GM12878 (cell line): Measurements from ENCODE around the gene MAP1LC3A. TPM values are rescaled to one million over a fixed set of nuclear protein-coding genes. Genes with fewer than 3 reads are reported as not detected.
"Not testable (repeated sequence)": the region's sequence is repeated elsewhere in the genome, so short reads cannot be mapped to it uniquely, and the experiment has no call there.

Source experiments
- ATAC-seq: fragments of 200-7000 bp; cut with Tn5 transposase; 3 replicates; pipeline ENCODE4 v1.9.1; 2020; ENCODE audit warnings: mild to moderate bottlenecking, moderate library complexity
- BruUV-seq: library from RNA; stranded (reverse); fragments of 400-500 nt; replicated peaks from 2 replicates; lab custom pipeline; 2021; lab: Mats Ljungman, UMichigan
- CTCF ChIA-PET: fragments of 300-600 bp; sonication (Branson Sonifier 250); formaldehyde crosslinking; extraction: SDS; loops from one replicate; lab custom pipeline; 2021; ENCODE audit warnings: inconsistent platforms; lab: Yijun Ruan, JAX
- POLR2A ChIA-PET: fragments of 350-600 bp; formaldehyde crosslinking; extraction: SDS; loops from one replicate; lab custom pipeline; 2021; ENCODE audit warnings: inconsistent platforms; lab: Charles Lee
- RAD21 ChIA-PET: fragments of 300-600 bp; sonication (Branson Sonifier 250); formaldehyde crosslinking; loops from one replicate; lab custom pipeline; 2023; ENCODE audit warnings: antibody characterized with exemption; ENCODE audit not compliant: unreplicated experiment; lab: Charles Lee
- SMC1A ChIA-PET: fragments of 300-600 bp; sonication (Branson Sonifier 250); formaldehyde crosslinking; loops from one replicate; lab custom pipeline; 2023; ENCODE audit not compliant: unreplicated experiment, uncharacterized antibody; lab: Charles Lee
- DNase-seq: peaks from one replicate; pipeline ENCODE4 v3.0.0-alpha.2; 2011; ENCODE audit warnings: low read depth, low spot score
- FAIRE-seq: peaks from 3 replicates; lab custom pipeline; 2011; peaks lifted over from hg19 to GRCh38; lab: Jason Lieb, UNC
- H2AFZ ChIP-seq: 2 replicates; pipeline ENCODE4 v1.6.0; 2011; ENCODE audit warnings: low read depth, low read length, control low read depth; ENCODE audit not compliant: control insufficient read depth
- H3K27ac ChIP-seq: 2 replicates; pipeline ENCODE4 v1.5.1; 2011; ENCODE audit warnings: control low read depth; ENCODE audit not compliant: control insufficient read depth, insufficient read depth
- H3K27me3 ChIP-seq, 2 experiments: replicated peaks in 1 of 2; 2 replicates each; pipeline versions ENCODE4 v1.6.0 to v1.6.1; 2011; ENCODE audit warnings: low read length in 1 of 2; ENCODE audit not compliant: control insufficient read depth in 2 of 2, insufficient read depth in 2 of 2
- H3K36me3 ChIP-seq, 2 experiments: 2 replicates each; pipeline ENCODE4 v1.5.1; 2011; ENCODE audit warnings: low read length in 1 of 2; ENCODE audit not compliant: control insufficient read depth in 2 of 2, insufficient read depth in 2 of 2
- H3K4me1 ChIP-seq: 2 replicates; pipeline ENCODE4 v1.6.1; 2011; ENCODE audit warnings: mild to moderate bottlenecking, low read length, moderate library complexity, mixed read lengths; ENCODE audit not compliant: control insufficient read depth, insufficient read depth
- H3K4me2 ChIP-seq: 2 replicates; pipeline ENCODE4 v1.6.0; 2011; ENCODE audit warnings: control low read depth; ENCODE audit not compliant: control insufficient read depth, insufficient read depth
- H3K4me3 ChIP-seq: fragments of 200-600 bp; sonication (generic); 2 replicates; pipeline ENCODE4 v1.5.1; 2016
- H3K79me2 ChIP-seq: 2 replicates; pipeline ENCODE4 v1.6.0; 2011; ENCODE audit warnings: low read length; ENCODE audit not compliant: control insufficient read depth, insufficient read depth
- H3K9ac ChIP-seq: 2 replicates; pipeline ENCODE4 v1.8.0; 2011; ENCODE audit warnings: low read length, control low read depth, mixed read lengths; ENCODE audit not compliant: control insufficient read depth, insufficient read depth
- H3K9me3 ChIP-seq: replicated peaks from 3 replicates; pipeline ENCODE4 v1.5.1; 2011; ENCODE audit warnings: mild to moderate bottlenecking, low read length; ENCODE audit not compliant: control insufficient read depth, insufficient read depth
- H4K20me1 ChIP-seq: 2 replicates; pipeline ENCODE4 v1.6.0; 2011; ENCODE audit not compliant: control insufficient read depth, insufficient read depth
- MTA3 ChIP-seq: IDR thresholded peaks from 2 replicates; pipeline ENCODE4 v1.6.1; 2012; ENCODE audit warnings: low read length, inconsistent platforms, borderline replicate concordance
- WGBS: methylation state at CpG from one replicate; pipeline ENCODE4 v1.1.6; 2016; ENCODE audit warnings: low lambda C conversion rate; ENCODE audit not compliant: insufficient replicate concordance, insufficient coverage; ENCODE audit errors: missing lambda C conversion rate; 5-methylcytosine and 5-hydroxymethylcytosine counted together
- in situ Hi-C: fragments of 300-500 bp; cut with MboI; formaldehyde crosslinking; loops from 9 replicates; pipeline ENCODE4 v1.14.3; 2018; ENCODE audit warnings: mixed read lengths
- intact Hi-C: fragments of 100-400 bp; cut with micrococcal nuclease; formaldehyde crosslinking; loops from one replicate; pipeline ENCODE4 v1.14.2; 2022; ENCODE audit not compliant: unreplicated experiment
- polyA plus RNA-seq, 11 experiments: library from polyadenylated mRNA; depleted of rRNA in 4 of 11; unstranded in 6 of 11; stranded (reverse) in 5 of 11; fragments of >200 nt; fragmentation: Nextera tagmentation in 4 of 11; fragmentation: Illumina TruSeq in 1 of 11; extraction: Ambion mirVana in 4 of 11; extraction: Trizol in 1 of 11; gene quantifications; 1 replicate in 1 of 11; 2 replicates in 10 of 11; pipeline versions ENCODE4 v1.2.1 to v1.2.3, GENCODE V29; 2011 to 2016; ENCODE audit warnings: inconsistent platforms in 2 of 11, missing spikeins in 2 of 11, low read depth in 1 of 11
- total RNA-seq, 4 experiments: library from RNA; depleted of rRNA in 3 of 4; stranded (reverse); fragments of >200 nt in 3 of 4; fragmentation: Illumina TruSeq in 1 of 4; extraction: Trizol in 1 of 4; gene quantifications; 2 replicates each; pipeline versions ENCODE4 v1.2.1 to v1.2.3, GENCODE V29; 2013 to 2021

Gene MAP1LC3A
- total and polyA plus RNA-seq, 10 of the 15 experiments (the other 5 are each of a cell fraction or from before 2014, with no cell fraction given): 0.27 to 1.2 (median 0.39) TPM; not detected in 4

DNA sequence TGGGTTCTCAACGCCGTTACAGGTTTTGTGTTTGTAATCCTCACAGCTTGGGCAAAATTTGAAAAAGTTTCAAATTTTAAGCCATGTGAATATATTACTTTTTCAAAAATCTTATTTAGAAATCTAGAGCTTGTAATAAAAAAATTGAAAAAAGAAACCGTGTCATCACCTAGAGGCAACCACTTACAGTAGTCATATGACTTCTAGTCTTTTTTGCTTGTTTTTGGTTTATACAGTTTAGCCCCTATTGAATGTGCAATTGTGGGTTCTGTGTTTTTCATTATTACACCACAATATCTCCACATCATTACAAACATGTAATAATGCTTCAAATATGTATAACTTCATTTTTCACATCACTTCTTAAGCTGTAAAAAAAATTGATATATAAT, 41.4 kb upstream of the MAP1LC3A start (continued):
- no peak for TF ChIP-seq MTA3

DNA sequence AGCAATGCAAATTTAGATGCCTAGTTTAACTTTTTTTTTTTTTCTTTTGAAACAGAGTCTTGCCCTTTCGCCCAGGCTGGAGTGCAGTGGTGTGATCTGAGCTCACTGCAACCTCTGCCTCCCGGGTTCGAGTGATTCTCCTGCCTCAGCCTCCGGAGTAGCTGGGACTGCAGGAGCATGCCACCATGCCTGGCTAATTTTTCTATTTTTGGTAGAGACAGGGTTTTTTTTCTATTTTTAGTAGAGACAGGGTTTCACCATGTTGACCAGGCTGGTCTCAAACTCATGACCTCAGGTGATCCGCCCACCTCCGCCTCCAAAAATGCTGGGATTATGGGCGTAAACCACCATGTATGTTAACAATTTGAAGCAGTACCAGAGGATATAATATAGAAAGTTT, 39.7 kb upstream of the MAP1LC3A start:
- WGBS: 84% methylated on average over 7 of the region's 7 CpGs
- H3K27ac ChIP-seq, ATAC-seq, FAIRE-seq, BruUV-seq, H4K20me1 ChIP-seq, H3K36me3 ChIP-seq, H3K4me2 ChIP-seq, H3K9ac ChIP-seq, POLR2A ChIA-PET, H2AFZ ChIP-seq, H3K27me3 ChIP-seq, DNase-seq, H3K9me3 ChIP-seq, H3K4me3 ChIP-seq: not testable (repeated sequence)
- Histone ChIP-seq H3K79me2 (peaks cover 50% of the 10 kb centered on the region), H3K4me1 (peaks cover 14% of the 10 kb centered on the region)
- RAD21 ChIA-PET: interaction anchor here (0.8 to 5.0 kb wide), 3 partner anchors 9 to 206 kb away, joined by 3 to 45 read pairs (median 4); no protein-coding TSS in a partner anchor
- in situ Hi-C loops: loop anchor here (5.0 kb wide), 1 partner anchor 207 kb away; no protein-coding TSS in a partner anchor
- SMC1A ChIA-PET: interaction anchor here (0.6 kb wide), 1 partner anchor 9 kb away, joined by 3 read pairs; no protein-coding TSS in a partner anchor
- CTCF ChIA-PET: interaction anchor here (0.6 to 5.3 kb wide), 4 partner anchors 9 to 206 kb away, joined by 3 to 61 read pairs (median 10); no protein-coding TSS in a partner anchor
- intact Hi-C loops: loop anchor here (5.0 kb wide), 2 partner anchors 42 to 152 kb away; no protein-coding TSS in a partner anchor

DNA sequence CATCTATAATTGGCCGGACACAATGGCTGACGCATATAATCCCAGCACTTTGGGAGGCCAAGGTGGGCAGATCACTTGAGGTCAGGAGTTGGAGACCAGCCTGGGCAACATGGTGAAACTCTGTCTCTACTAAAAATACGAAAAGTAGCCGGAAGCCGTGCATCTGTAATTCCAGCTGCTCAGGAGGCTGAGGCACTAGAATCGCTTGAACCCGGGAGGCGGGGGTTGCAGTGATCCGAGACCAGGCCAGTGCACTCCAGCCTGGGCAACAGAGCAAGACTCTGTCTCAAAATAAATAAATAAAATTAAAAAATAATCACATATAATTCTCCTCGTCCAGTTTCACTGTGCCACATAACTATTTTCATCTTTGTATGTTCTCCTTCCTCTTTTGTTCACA, 38.7 kb upstream of the MAP1LC3A start:
- DNase-seq, H2AFZ ChIP-seq, H3K4me2 ChIP-seq, H4K20me1 ChIP-seq, H3K4me3 ChIP-seq, ATAC-seq, H3K9ac ChIP-seq, FAIRE-seq, POLR2A ChIA-PET, H3K36me3 ChIP-seq, H3K9me3 ChIP-seq, H3K27me3 ChIP-seq, BruUV-seq, H3K27ac ChIP-seq: not testable (repeated sequence)
- CTCF ChIA-PET: interaction anchor here (1.9 kb wide), 1 partner anchor 207 kb away, joined by 16 read pairs; no protein-coding TSS in a partner anchor
- RAD21 ChIA-PET: interaction anchor here (1.4 to 5.0 kb wide), 2 partner anchors 10 to 207 kb away, joined by 4 to 45 read pairs; no protein-coding TSS in a partner anchor
- Histone ChIP-seq H3K79me2 (peaks cover 53% of the 10 kb centered on the region), H3K4me1 (peaks cover 11% of the 10 kb centered on the region)
- in situ Hi-C loops (loop anchor here (5.0 kb wide), 1 partner anchor 208 kb away; no protein-coding TSS in a partner anchor), intact Hi-C loops (loop anchor here (5.0 to 10.0 kb wide), 3 partner anchors 43 to 325 kb away; no protein-coding TSS in a partner anchor)
- SMC1A ChIA-PET: interaction anchor here (1.3 kb wide), 1 partner anchor 207 kb away, joined by 6 read pairs; no protein-coding TSS in a partner anchor
- WGBS: 95% methylated on average over 10 of the region's 10 CpGs
